Uterus (tissue), 2 donors: ENCODE measurements around the gene HOATZ.

ENCODE experiments used
- CTCF ChIP-seq, 4 experiments: fragments of 200-600 bp in 2 of 4; fragments of 450-650 bp in 2 of 4; sonication (generic) in 2 of 4; IDR thresholded peaks; one replicate each; pipeline ENCODE4 v1.5.1; 2016 to 2019; ENCODE audit warnings: antibody characterized with exemption in 4 of 4, mild to moderate bottlenecking in 2 of 4, moderate library complexity in 1 of 4
- POLR2A ChIP-seq, 2 donors: fragments of 450-650 bp; IDR thresholded peaks; one replicate each; pipeline ENCODE4 v1.6.1; 2016; ENCODE audit warnings: antibody characterized with exemption in 2 of 2, mild to moderate bottlenecking in 1 of 2, moderate library complexity in 1 of 2

- TF ChIP-seq CTCF (IDR thresholded peaks at IDR 0.05) (no peak), POLR2A (IDR thresholded peaks at IDR 0.05) (no peak)
Measured at GRCh38 chr11:111574373-111575225, 60.0 kb downstream of the HOATZ start.
